Neural cell (in vitro differentiated cells): Measurements from ENCODE around the gene LGALSL. TPM values are rescaled to one million over a fixed set of nuclear protein-coding genes. Genes with fewer than 3 reads are reported as not detected.

ENCODE experiments used
- H2AFZ ChIP-seq: fragments of 200-600, 300-800 bp; sonication (generic), shearing (Covaris generic); 2 replicates; pipeline ENCODE4 v1.6.0; 2014; ENCODE audit warnings: low read depth, mild to moderate bottlenecking, antibody characterized with exemption, low read length, moderate library complexity
- H3F3A ChIP-seq: fragments of 200-600 bp; shearing (Covaris generic); 2 replicates; pipeline ENCODE4 v1.6.1; 2016; ENCODE audit warnings: mild to moderate bottlenecking, moderate library complexity, mixed read lengths, antibody characterized with exemption, low read length; ENCODE audit not compliant: insufficient read depth, poor library complexity, severe bottlenecking
- H3K27ac ChIP-seq: fragments of 200-600, 300-800 bp; sonication (generic), shearing (Covaris generic); 2 replicates; pipeline ENCODE4 v1.5.1; 2014; ENCODE audit warnings: mild to moderate bottlenecking, low read length, moderate library complexity
- H3K27me3 ChIP-seq: fragments of 300-800, 200-600 bp; sonication (generic), shearing (Covaris generic); 2 replicates; pipeline ENCODE4 v1.6.0; 2014; ENCODE audit warnings: mild to moderate bottlenecking, low read depth, low read length, moderate library complexity; ENCODE audit not compliant: insufficient read depth
- H3K36me3 ChIP-seq: fragments of 300-800, 200-600 bp; sonication (generic), shearing (Covaris generic); 2 replicates; pipeline ENCODE4 v1.5.1; 2014; ENCODE audit warnings: mild to moderate bottlenecking, antibody characterized with exemption, low read length, moderate library complexity; ENCODE audit not compliant: insufficient read depth
- H3K4me2 ChIP-seq: fragments of 300-800, 200-600 bp; sonication (generic), shearing (Covaris generic); 2 replicates; pipeline ENCODE4 v1.6.0; 2014; ENCODE audit warnings: mild to moderate bottlenecking, low read length
- H3K4me3 ChIP-seq: fragments of 300-800, 200-600 bp; sonication (generic), shearing (Covaris generic); 2 replicates; pipeline ENCODE4 v1.5.1; 2014; ENCODE audit warnings: mild to moderate bottlenecking, low read length, moderate library complexity
- H3K79me2 ChIP-seq: fragments of 200-600 bp; shearing (Covaris generic); replicated peaks from 2 replicates; pipeline ENCODE4 v1.6.0; 2014; ENCODE audit warnings: mild to moderate bottlenecking, low read length, moderate library complexity; ENCODE audit not compliant: insufficient read depth
- H3K9ac ChIP-seq: fragments of 300-800, 200-600 bp; sonication (generic), shearing (Covaris generic); 2 replicates; pipeline ENCODE4 v1.6.1; 2016; ENCODE audit warnings: mild to moderate bottlenecking, low read length, mixed read lengths
- H3K9me2 ChIP-seq: fragments of 200-600 bp; shearing (Covaris generic); 2 replicates; pipeline ENCODE4 v1.6.1; 2016; ENCODE audit warnings: mild to moderate bottlenecking, low read length, mixed read lengths; ENCODE audit not compliant: insufficient read depth
- H3K9me3 ChIP-seq: fragments of 200-600, 300-800 bp; sonication (generic), shearing (Covaris generic); 2 replicates; pipeline ENCODE4 v1.6.1; 2016; ENCODE audit warnings: mild to moderate bottlenecking, mixed run types, low read length, moderate library complexity, mixed read lengths
- H4K20me1 ChIP-seq: fragments of 200-600 bp; shearing (Covaris generic); 2 replicates; pipeline ENCODE4 v1.6.1; 2016; ENCODE audit warnings: mild to moderate bottlenecking, mixed run types; ENCODE audit not compliant: insufficient read depth
- EP300 ChIP-seq: fragments of 450-650 bp; conservative IDR thresholded peaks from 2 replicates; pipeline ENCODE4 v1.6.1; 2014; ENCODE audit warnings: antibody characterized with exemption, mild to moderate bottlenecking, moderate library complexity; ENCODE audit not compliant: poor library complexity, severe bottlenecking
- EZH2 ChIP-seq: fragments of 200-600, 300-800 bp; shearing (Covaris generic), sonication (generic); IDR thresholded peaks from 2 replicates; pipeline ENCODE4 v1.6.1; 2014; ENCODE audit warnings: antibody characterized with exemption, low read length, borderline replicate concordance, mild to moderate bottlenecking; ENCODE audit not compliant: insufficient read depth, poor library complexity, severe bottlenecking
- MXI1 ChIP-seq: fragments of 450-650 bp; conservative IDR thresholded peaks from 2 replicates; pipeline ENCODE4 v1.6.1; 2014; ENCODE audit warnings: antibody characterized with exemption, mild to moderate bottlenecking; ENCODE audit not compliant: poor library complexity, severe bottlenecking
- POLR2AphosphoS5 ChIP-seq: IDR thresholded peaks from 2 replicates; pipeline ENCODE4 v1.6.1; 2012
- RAD21 ChIP-seq: fragments of 450-650 bp; conservative IDR thresholded peaks from 2 replicates; pipeline ENCODE4 v1.6.1; 2014; ENCODE audit warnings: antibody characterized with exemption, mild to moderate bottlenecking, moderate library complexity
- SMC3 ChIP-seq: fragments of 450-650 bp; conservative IDR thresholded peaks from 2 replicates; pipeline ENCODE4 v1.6.1; 2014; ENCODE audit warnings: antibody characterized with exemption, mild to moderate bottlenecking, moderate library complexity; ENCODE audit not compliant: poor library complexity
- TAF1 ChIP-seq: IDR thresholded peaks from 2 replicates; pipeline ENCODE4 v1.6.1; 2012; ENCODE audit warnings: low read depth
- polyA plus RNA-seq: library from polyadenylated mRNA; depleted of rRNA; stranded (reverse); fragments of >200 nt; gene quantifications from 2 replicates; pipeline ENCODE4 v1.2.3, GENCODE V29; 2014
- TF ChIP-seq, protein P1 (sequence below): fragments of 450-650 bp; IDR thresholded peaks from 2 replicates; pipeline ENCODE4 v1.5.1; 2014; ENCODE audit warnings: antibody characterized with exemption, mild to moderate bottlenecking, moderate library complexity; ENCODE audit not compliant: poor library complexity, severe bottlenecking
- TF ChIP-seq, protein P2 (sequence below): IDR thresholded peaks from 2 replicates; pipeline ENCODE4 v1.6.1; 2012; ENCODE audit warnings: borderline replicate concordance

LGALSL gene
- polyA plus RNA-seq, 1 donor from 2014 or later = 43.6 TPM

DNA sequence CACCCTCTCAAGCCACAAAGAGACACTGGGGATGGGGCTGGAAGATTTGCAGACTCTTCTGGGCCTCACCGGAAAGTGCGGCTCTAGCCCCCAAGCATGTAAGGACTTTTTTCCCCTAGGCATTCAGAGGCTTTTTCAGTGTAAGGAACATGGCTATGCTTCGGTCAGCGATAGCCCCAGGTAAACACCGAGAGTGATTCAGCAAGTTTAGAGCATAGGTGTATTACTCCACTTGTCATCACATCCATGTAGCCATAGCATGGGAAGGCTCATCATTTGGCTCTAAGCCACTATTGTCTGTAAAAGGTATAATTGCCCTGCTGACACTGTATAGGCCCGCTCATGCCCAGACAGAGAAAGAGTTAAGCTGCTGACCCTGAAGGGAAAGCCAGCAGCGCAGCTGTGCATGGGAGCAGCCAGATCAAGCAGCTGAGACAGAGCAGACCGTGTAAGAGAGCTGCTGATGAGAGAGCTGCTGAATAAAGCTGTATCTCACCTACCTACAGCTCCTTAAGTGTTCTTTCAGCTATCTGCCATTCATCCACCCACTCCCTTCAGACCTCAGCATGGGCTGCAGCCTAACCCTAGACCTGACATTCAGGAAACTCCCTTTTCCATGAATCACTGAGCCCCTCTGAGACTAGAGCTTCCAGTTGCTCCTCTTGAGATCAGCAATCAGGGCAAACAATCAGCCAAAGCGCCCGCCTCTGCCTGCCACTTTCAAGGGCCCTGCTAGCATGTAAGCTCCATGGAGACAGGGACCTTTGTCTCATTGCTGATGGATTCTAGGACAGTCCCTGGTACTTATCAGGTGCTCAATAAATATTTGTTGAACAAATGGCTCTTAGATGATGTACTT lies 25.5 kb downstream of the LGALSL start:
- no peak overlapping the region for H2AFZ ChIP-seq
- H3K4me2 ChIP-seq = no peak overlapping the region
- TF ChIP-seq EP300 (no peak), RAD21 (no peak), MXI1 (no peak), EZH2 (no peak), TAF1 (no peak), SMC3 (no peak), POLR2AphosphoS5 (no peak)
- TF ChIP-seq, protein P1, sequence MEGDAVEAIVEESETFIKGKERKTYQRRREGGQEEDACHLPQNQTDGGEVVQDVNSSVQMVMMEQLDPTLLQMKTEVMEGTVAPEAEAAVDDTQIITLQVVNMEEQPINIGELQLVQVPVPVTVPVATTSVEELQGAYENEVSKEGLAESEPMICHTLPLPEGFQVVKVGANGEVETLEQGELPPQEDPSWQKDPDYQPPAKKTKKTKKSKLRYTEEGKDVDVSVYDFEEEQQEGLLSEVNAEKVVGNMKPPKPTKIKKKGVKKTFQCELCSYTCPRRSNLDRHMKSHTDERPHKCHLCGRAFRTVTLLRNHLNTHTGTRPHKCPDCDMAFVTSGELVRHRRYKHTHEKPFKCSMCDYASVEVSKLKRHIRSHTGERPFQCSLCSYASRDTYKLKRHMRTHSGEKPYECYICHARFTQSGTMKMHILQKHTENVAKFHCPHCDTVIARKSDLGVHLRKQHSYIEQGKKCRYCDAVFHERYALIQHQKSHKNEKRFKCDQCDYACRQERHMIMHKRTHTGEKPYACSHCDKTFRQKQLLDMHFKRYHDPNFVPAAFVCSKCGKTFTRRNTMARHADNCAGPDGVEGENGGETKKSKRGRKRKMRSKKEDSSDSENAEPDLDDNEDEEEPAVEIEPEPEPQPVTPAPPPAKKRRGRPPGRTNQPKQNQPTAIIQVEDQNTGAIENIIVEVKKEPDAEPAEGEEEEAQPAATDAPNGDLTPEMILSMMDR = no peak
- TF ChIP-seq, protein P2, sequence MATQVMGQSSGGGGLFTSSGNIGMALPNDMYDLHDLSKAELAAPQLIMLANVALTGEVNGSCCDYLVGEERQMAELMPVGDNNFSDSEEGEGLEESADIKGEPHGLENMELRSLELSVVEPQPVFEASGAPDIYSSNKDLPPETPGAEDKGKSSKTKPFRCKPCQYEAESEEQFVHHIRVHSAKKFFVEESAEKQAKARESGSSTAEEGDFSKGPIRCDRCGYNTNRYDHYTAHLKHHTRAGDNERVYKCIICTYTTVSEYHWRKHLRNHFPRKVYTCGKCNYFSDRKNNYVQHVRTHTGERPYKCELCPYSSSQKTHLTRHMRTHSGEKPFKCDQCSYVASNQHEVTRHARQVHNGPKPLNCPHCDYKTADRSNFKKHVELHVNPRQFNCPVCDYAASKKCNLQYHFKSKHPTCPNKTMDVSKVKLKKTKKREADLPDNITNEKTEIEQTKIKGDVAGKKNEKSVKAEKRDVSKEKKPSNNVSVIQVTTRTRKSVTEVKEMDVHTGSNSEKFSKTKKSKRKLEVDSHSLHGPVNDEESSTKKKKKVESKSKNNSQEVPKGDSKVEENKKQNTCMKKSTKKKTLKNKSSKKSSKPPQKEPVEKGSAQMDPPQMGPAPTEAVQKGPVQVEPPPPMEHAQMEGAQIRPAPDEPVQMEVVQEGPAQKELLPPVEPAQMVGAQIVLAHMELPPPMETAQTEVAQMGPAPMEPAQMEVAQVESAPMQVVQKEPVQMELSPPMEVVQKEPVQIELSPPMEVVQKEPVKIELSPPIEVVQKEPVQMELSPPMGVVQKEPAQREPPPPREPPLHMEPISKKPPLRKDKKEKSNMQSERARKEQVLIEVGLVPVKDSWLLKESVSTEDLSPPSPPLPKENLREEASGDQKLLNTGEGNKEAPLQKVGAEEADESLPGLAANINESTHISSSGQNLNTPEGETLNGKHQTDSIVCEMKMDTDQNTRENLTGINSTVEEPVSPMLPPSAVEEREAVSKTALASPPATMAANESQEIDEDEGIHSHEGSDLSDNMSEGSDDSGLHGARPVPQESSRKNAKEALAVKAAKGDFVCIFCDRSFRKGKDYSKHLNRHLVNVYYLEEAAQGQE = no peak
- H3K4me3 ChIP-seq = no peak overlapping the region
- H3K27ac ChIP-seq = no peak overlapping the region
- no peak overlapping the region for H3K9ac ChIP-seq
- no peaks in the 10 kb centered on the region for H3K27me3 ChIP-seq
- no peaks in the 10 kb centered on the region for H3K79me2 ChIP-seq
- H3K36me3 ChIP-seq = no peaks in the 10 kb centered on the region
- H3F3A ChIP-seq = no peaks in the 10 kb centered on the region
- H4K20me1 ChIP-seq = no peaks in the 10 kb centered on the region
- no peaks in the 10 kb centered on the region for H3K9me3 ChIP-seq
- no peaks in the 10 kb centered on the region for H3K9me2 ChIP-seq

DNA sequence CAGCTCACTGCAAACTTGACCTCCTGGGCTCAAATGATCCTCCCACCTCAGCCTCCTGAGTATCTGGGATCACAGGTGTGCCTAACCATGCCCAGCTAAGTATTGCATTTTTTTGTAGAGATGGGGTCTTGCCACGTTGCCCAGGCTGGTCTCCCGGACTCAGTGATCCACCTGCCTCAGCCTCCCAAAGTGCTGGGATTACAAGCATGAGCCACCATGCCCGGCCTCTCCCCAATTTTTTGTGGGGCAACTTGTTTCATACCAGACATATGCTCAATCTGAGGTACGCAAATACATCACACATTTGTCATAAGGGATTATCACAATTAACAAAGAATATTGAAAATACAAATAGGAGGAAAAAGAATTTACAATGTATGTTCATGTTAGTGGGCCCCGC lies 27.7 kb downstream of the LGALSL start:
- no peaks in the 10 kb centered on the region for H3K9me3 ChIP-seq
- no peaks in the 10 kb centered on the region for H3K79me2 ChIP-seq
- no peak overlapping the region for H3K9ac ChIP-seq
- H3K27ac ChIP-seq = no peak overlapping the region
- no peak overlapping the region for H3K4me3 ChIP-seq
- no peaks in the 10 kb centered on the region for H3K9me2 ChIP-seq
- H3F3A ChIP-seq = no peaks in the 10 kb centered on the region
- no peaks in the 10 kb centered on the region for H3K27me3 ChIP-seq
- no peaks in the 10 kb centered on the region for H4K20me1 ChIP-seq
- TF ChIP-seq, protein P2 = no peak
- TF ChIP-seq MXI1 = no peak
- TF ChIP-seq POLR2AphosphoS5 = no peak
- no peak for TF ChIP-seq EZH2
- TF ChIP-seq, protein P1 = no peak
- no peak for TF ChIP-seq TAF1
- no peak for TF ChIP-seq RAD21
- no peak for TF ChIP-seq SMC3
- no peak for TF ChIP-seq EP300
- no peak overlapping the region for H3K4me2 ChIP-seq
- no peak overlapping the region for H2AFZ ChIP-seq
- H3K36me3 ChIP-seq = no peaks in the 10 kb centered on the region
